ENCODE results near the gene TBX20. TPM values are rescaled to one million over a fixed set of nuclear protein-coding genes. Genes with fewer than 3 reads are reported as not detected.

TBX20 gene
- total and polyA plus RNA-seq, 5 donors from 2014 or later, result 0.12 to 1.5 TPM; not detected in 3

DNA sequence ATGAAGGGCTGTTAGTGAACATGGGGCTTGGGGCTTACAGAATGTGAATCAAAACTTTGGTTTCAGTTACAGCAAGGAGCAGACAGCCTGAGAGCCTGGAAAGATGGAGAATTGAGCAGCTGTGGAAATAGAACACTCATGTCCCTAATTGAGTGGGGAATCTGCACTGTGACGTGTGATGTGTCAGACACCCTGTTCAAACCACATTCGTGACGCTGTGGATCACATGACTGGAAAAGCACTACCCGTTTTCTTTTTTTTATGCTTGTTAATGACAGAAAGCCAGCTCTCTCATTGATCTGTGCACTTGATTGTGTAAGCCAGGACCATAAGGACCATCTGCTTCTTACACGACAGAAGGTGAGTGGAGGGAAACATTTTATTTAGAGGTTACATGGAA is 15.1 kb upstream of the TBX20 start:
- Histone ChIP-seq H3K27me3 (ENCODE audit: control insufficient read depth, insufficient read depth, low read length) (peaks cover 12% of the 10 kb centered on the region), H3K27ac (ENCODE audit: insufficient read depth, low read length, poor library complexity, severe bottlenecking) (no peak overlapping the region), H3K9me3 (ENCODE audit: control insufficient read depth in 2 of 2, low read length in 2 of 2) (no peaks in the 10 kb centered on the region), H3K4me3 (ENCODE audit: low read depth, low read length) (no peak overlapping the region), H3K36me3 (ENCODE audit: control insufficient read depth, insufficient read depth, low read length) (no peaks in the 10 kb centered on the region), H3K4me1 (ENCODE audit: control insufficient read depth, insufficient read depth, low read length, poor library complexity, severe bottlenecking) (no peaks in the 10 kb centered on the region)
- Mint-ChIP-seq H3K27ac (no peak overlapping the region), H3K4me3 (no peak overlapping the region), H3K36me3 (no peaks in the 10 kb centered on the region), H3K4me1 (no peaks in the 10 kb centered on the region), H3K9me3 (peaks cover 0 to 2% (median 0%) of the 10 kb centered on the region in 7 donors), H3K27me3 (peaks cover 36% of the 10 kb centered on the region)
- DNase-seq, result no peak
- no peak for ATAC-seq (ENCODE audit: low read depth in 2 of 2)

DNA sequence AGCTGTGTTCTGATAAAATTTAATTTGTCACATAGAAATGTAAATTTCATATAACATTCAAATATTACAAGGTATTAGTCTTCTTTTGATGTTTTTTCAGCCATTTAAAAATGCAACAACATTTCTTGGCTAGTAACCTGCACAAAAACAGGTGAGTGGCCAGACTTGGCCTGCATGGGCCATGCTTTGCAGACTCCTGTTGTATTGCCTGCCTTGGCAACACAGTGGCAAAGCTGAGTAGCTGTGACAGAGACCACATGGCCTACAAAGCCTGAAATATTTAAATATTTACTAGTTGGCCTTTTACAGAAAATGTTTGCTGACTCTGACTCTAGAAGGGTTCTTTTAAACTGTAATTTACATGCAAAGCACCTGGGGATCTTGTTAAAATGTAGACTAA is 13.5 kb upstream of the TBX20 start:
- Histone ChIP-seq H3K36me3 (ENCODE audit: control insufficient read depth, insufficient read depth, low read length) (no peaks in the 10 kb centered on the region), H3K4me1 (ENCODE audit: control insufficient read depth, insufficient read depth, low read length, poor library complexity, severe bottlenecking) (no peaks in the 10 kb centered on the region), H3K27ac (ENCODE audit: insufficient read depth, low read length, poor library complexity, severe bottlenecking) (no peak overlapping the region), H3K4me3 (ENCODE audit: low read depth, low read length) (no peak overlapping the region), H3K27me3 (ENCODE audit: control insufficient read depth, insufficient read depth, low read length) (peaks cover 22% of the 10 kb centered on the region), H3K9me3 (ENCODE audit: control insufficient read depth in 2 of 2, low read length in 2 of 2) (no peaks in the 10 kb centered on the region)
- H3K4me3 Mint-ChIP-seq, result no peak overlapping the region
- ATAC-seq (ENCODE audit: low read depth in 2 of 2), result no peak
- peaks cover 46% of the 10 kb centered on the region for H3K27me3 Mint-ChIP-seq
- peaks cover 0 to 2% (median 0%) of the 10 kb centered on the region in 7 donors for H3K9me3 Mint-ChIP-seq
- no peaks in the 10 kb centered on the region for H3K36me3 Mint-ChIP-seq
- H3K4me1 Mint-ChIP-seq, result no peaks in the 10 kb centered on the region
- DNase-seq, result no peak
- H3K27ac Mint-ChIP-seq, result no peak overlapping the region

DNA sequence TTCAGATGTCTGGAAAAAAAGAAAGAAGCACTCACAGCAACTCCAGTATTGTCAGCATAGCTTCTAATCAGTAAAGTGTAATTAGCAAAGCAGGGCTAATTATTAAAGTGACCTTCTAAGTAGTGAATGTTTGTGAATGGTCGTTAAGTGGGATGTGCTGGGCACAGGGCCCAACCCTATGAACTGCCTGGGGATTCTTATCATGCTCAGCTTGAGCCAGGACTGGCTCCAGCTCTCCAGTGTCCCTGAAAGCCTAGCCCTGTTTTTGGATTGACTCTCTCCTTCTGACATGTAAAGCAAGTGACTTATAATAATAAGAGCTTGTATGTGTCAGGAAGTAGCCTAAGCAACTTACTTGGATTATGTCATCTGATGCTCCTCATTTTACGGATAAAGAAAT is 9.5 kb upstream of the TBX20 start:
- DNase-seq, result no peak
- H3K27me3 ChIP-seq (ENCODE audit: control insufficient read depth, insufficient read depth, low read length), result peaks cover 38% of the 10 kb centered on the region
- ATAC-seq (ENCODE audit: low read depth in 2 of 2), result no peak

DNA sequence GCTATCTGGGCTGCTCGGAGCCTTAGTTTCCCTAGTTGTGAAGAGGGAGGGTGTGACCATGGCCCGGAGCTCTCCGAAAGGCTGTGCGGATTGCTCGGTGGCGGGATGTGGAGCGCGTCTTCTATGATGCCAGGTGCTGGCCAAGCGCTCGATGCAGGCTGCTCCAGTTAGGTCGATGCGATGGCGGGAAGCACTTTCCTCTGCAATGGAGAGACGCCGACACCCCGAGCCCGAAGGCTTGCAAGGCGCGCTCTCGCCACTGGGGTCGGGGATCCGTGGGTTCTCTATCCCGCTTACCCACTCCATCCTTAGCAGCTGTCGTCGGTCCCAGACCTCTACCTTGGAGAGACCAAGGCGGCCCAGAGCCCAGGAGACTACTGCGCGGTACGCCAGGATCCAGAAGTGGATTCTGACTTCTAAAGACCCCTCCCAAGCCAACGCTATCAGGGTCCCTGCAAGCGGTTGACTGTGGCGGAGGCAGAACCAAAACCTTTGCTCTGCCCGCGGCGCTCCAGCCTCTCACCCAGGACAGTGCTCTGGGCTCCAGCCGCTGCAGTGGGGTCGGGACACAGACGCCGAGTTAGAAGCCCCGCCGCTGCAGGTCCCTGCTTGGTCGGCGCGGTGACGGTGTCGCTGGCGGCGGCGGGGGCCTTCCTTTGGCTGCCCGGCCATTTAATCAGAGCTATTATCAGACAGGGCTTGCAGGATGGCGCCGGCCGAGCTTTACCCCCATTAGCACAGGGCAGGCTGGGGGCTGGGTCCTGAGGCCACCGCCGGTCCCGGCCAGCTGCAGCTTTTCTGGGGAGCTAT is 7.8 kb upstream of the TBX20 start:
- Histone ChIP-seq H3K36me3 (ENCODE audit: control insufficient read depth, insufficient read depth, low read length) (no peaks in the 10 kb centered on the region), H3K4me1 (ENCODE audit: control insufficient read depth, insufficient read depth, low read length, poor library complexity, severe bottlenecking) (no peaks in the 10 kb centered on the region), H3K27me3 (ENCODE audit: control insufficient read depth, insufficient read depth, low read length) (peaks cover 42% of the 10 kb centered on the region), H3K27ac (ENCODE audit: insufficient read depth, low read length, poor library complexity, severe bottlenecking) (no peak overlapping the region), H3K9me3 (ENCODE audit: control insufficient read depth in 2 of 2, low read length in 2 of 2) (no peaks in the 10 kb centered on the region), H3K4me3 (ENCODE audit: low read depth, low read length) (no peak overlapping the region)
- ATAC-seq (ENCODE audit: low read depth in 2 of 2), result no peak
- peak overlapping the region in 1 of 4 donors; percentile 68 for H3K4me3 Mint-ChIP-seq
- no peaks in the 10 kb centered on the region for H3K36me3 Mint-ChIP-seq
- H3K27me3 Mint-ChIP-seq, result peaks cover 82% of the 10 kb centered on the region
- H3K9me3 Mint-ChIP-seq, result peaks cover 0 to 11% (median 0%) of the 10 kb centered on the region in 7 donors
- no peak for DNase-seq
- H3K4me1 Mint-ChIP-seq, result peaks cover 0 to 7% (median 6%) of the 10 kb centered on the region in 4 donors
- no peak overlapping the region for H3K27ac Mint-ChIP-seq

More for the DNA sequence above, 9.5 kb upstream of the TBX20 start:
- peaks cover 0 to 6% (median 1%) of the 10 kb centered on the region in 4 donors for H3K4me1 Mint-ChIP-seq
- Histone ChIP-seq H3K27ac (ENCODE audit: insufficient read depth, low read length, poor library complexity, severe bottlenecking) (no peak overlapping the region), H3K4me3 (ENCODE audit: low read depth, low read length) (no peak overlapping the region), H3K4me1 (ENCODE audit: control insufficient read depth, insufficient read depth, low read length, poor library complexity, severe bottlenecking) (no peaks in the 10 kb centered on the region), H3K9me3 (ENCODE audit: control insufficient read depth in 2 of 2, low read length in 2 of 2) (no peaks in the 10 kb centered on the region), H3K36me3 (ENCODE audit: control insufficient read depth, insufficient read depth, low read length) (no peaks in the 10 kb centered on the region)
- peaks cover 0 to 7% (median 0%) of the 10 kb centered on the region in 7 donors for H3K9me3 Mint-ChIP-seq
- H3K4me3 Mint-ChIP-seq, result no peak overlapping the region
- no peak overlapping the region for H3K27ac Mint-ChIP-seq
- H3K27me3 Mint-ChIP-seq, result peaks cover 76% of the 10 kb centered on the region
- no peaks in the 10 kb centered on the region for H3K36me3 Mint-ChIP-seq

DNA sequence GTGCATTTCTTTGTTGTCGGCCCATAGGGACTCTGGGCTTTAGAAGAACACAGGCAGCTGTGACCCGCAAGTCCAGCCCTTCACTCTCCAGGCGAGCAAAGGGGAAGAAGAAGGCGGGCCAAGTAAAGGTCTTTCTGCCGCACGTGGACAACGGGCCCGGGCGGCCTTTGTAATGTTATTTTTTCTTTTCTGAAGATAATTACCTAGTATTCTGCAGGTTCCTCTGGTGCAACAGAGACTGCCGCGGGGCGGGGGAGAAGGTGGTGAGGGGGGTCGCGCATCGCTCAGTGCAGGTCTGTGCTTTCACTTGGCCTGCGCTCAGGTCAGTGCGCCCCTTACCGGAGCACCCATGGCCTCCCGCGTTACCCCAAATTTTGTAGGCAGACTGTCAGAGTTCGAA is 7.1 kb upstream of the TBX20 start:
- Histone ChIP-seq H3K36me3 (ENCODE audit: control insufficient read depth, insufficient read depth, low read length) (no peaks in the 10 kb centered on the region), H3K4me1 (ENCODE audit: control insufficient read depth, insufficient read depth, low read length, poor library complexity, severe bottlenecking) (no peaks in the 10 kb centered on the region), H3K9me3 (ENCODE audit: control insufficient read depth in 2 of 2, low read length in 2 of 2) (no peaks in the 10 kb centered on the region), H3K4me3 (ENCODE audit: low read depth, low read length) (no peak overlapping the region), H3K27ac (ENCODE audit: insufficient read depth, low read length, poor library complexity, severe bottlenecking) (no peak overlapping the region), H3K27me3 (ENCODE audit: control insufficient read depth, insufficient read depth, low read length) (peaks cover 48% of the 10 kb centered on the region)
- DNase-seq, result no peak
- H3K4me3 Mint-ChIP-seq, result no peak overlapping the region
- no peak for ATAC-seq (ENCODE audit: low read depth in 2 of 2)
- H3K27ac Mint-ChIP-seq, result no peak overlapping the region
- H3K27me3 Mint-ChIP-seq, result peaks cover 89% of the 10 kb centered on the region
- no peaks in the 10 kb centered on the region for H3K36me3 Mint-ChIP-seq
- H3K9me3 Mint-ChIP-seq, result peaks cover 0 to 14% (median 0%) of the 10 kb centered on the region in 7 donors
- H3K4me1 Mint-ChIP-seq, result peaks cover 1 to 7% (median 6%) of the 10 kb centered on the region in 4 donors

DNA sequence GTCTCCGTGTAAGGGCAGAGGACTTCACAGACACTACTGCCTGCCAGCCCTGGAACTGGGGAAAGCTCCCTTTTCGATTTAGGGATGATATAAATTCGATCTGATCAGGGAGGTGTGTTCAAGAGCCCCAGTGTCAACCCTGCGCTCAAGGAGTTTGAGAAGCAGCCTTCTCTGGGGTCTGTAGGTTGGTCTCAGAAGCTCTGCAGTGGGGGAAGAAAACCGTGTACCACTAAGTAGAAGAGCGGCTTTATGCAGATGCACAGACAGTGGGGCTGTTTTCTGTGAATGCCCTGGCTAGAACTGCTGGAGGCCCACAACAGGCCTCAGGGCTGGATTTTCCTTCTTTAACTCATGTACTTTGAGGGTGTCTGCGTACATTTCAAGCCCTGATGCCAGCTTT is 6.3 kb upstream of the TBX20 start:
- Histone ChIP-seq H3K27ac (ENCODE audit: insufficient read depth, low read length, poor library complexity, severe bottlenecking) (no peak overlapping the region), H3K4me3 (ENCODE audit: low read depth, low read length) (no peak overlapping the region), H3K36me3 (ENCODE audit: control insufficient read depth, insufficient read depth, low read length) (no peaks in the 10 kb centered on the region), H3K9me3 (ENCODE audit: control insufficient read depth in 2 of 2, low read length in 2 of 2) (no peaks in the 10 kb centered on the region), H3K4me1 (ENCODE audit: control insufficient read depth, insufficient read depth, low read length, poor library complexity, severe bottlenecking) (no peaks in the 10 kb centered on the region), H3K27me3 (ENCODE audit: control insufficient read depth, insufficient read depth, low read length) (peaks cover 49% of the 10 kb centered on the region)
- DNase-seq, result no peak
- Mint-ChIP-seq H3K4me1 (peaks cover 2 to 7% (median 6%) of the 10 kb centered on the region in 4 donors), H3K4me3 (no peak overlapping the region), H3K27me3 (peaks cover 89% of the 10 kb centered on the region), H3K36me3 (no peaks in the 10 kb centered on the region), H3K27ac (no peak overlapping the region), H3K9me3 (peaks cover 0 to 14% (median 0%) of the 10 kb centered on the region in 7 donors)
- ATAC-seq (ENCODE audit: low read depth in 2 of 2), result no peak

DNA sequence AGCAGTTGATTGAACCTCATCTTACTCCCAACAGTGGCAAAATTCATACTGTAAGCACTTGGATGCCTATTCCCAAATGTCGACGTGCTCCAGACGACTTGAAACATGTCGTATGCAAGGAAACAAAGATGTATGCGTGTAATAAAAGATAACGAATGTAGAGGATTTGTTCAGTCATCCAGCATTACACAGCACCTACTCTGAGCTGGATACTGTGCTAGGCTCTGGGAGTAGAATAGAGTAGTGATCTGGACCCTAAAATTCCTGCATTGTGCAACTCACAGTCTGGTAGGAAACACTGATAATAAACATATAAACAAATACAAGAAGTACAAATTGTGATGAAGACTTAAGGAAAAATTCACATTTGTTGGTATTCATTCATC is 5.6 kb upstream of the TBX20 start:
- Histone ChIP-seq H3K9me3 (ENCODE audit: control insufficient read depth in 2 of 2, low read length in 2 of 2) (no peaks in the 10 kb centered on the region), H3K4me1 (ENCODE audit: control insufficient read depth, insufficient read depth, low read length, poor library complexity, severe bottlenecking) (no peaks in the 10 kb centered on the region), H3K27ac (ENCODE audit: insufficient read depth, low read length, poor library complexity, severe bottlenecking) (no peak overlapping the region), H3K36me3 (ENCODE audit: control insufficient read depth, insufficient read depth, low read length) (no peaks in the 10 kb centered on the region), H3K27me3 (ENCODE audit: control insufficient read depth, insufficient read depth, low read length) (peaks cover 53% of the 10 kb centered on the region), H3K4me3 (ENCODE audit: low read depth, low read length) (no peak overlapping the region)
- peaks cover 2 to 8% (median 7%) of the 10 kb centered on the region in 4 donors for H3K4me1 Mint-ChIP-seq
- H3K36me3 Mint-ChIP-seq, result no peaks in the 10 kb centered on the region
- no peak for DNase-seq
- peaks cover 89% of the 10 kb centered on the region for H3K27me3 Mint-ChIP-seq
- H3K9me3 Mint-ChIP-seq, result peaks cover 0 to 14% (median 0%) of the 10 kb centered on the region in 7 donors
- no peak overlapping the region for H3K4me3 Mint-ChIP-seq
- H3K27ac Mint-ChIP-seq, result peak overlapping the region in 1 of 3 donors; percentile 20
- no peak for ATAC-seq (ENCODE audit: low read depth in 2 of 2)

Data from CD4-positive, CD25-positive, alpha-beta regulatory T cell (primary cell).